NCI-H1930 (cell line): ENCODE measurements around the gene DTX1.
A peak's percentile ranks its signal among the peaks of the same experiment; 100 is the strongest.

ENCODE experiments used
- DNase-seq, 2 experiments: peaks; one replicate each; lab custom pipeline; 2025; lab: John Stamatoyannopoulos, UW

DTX1 gene

DNA sequence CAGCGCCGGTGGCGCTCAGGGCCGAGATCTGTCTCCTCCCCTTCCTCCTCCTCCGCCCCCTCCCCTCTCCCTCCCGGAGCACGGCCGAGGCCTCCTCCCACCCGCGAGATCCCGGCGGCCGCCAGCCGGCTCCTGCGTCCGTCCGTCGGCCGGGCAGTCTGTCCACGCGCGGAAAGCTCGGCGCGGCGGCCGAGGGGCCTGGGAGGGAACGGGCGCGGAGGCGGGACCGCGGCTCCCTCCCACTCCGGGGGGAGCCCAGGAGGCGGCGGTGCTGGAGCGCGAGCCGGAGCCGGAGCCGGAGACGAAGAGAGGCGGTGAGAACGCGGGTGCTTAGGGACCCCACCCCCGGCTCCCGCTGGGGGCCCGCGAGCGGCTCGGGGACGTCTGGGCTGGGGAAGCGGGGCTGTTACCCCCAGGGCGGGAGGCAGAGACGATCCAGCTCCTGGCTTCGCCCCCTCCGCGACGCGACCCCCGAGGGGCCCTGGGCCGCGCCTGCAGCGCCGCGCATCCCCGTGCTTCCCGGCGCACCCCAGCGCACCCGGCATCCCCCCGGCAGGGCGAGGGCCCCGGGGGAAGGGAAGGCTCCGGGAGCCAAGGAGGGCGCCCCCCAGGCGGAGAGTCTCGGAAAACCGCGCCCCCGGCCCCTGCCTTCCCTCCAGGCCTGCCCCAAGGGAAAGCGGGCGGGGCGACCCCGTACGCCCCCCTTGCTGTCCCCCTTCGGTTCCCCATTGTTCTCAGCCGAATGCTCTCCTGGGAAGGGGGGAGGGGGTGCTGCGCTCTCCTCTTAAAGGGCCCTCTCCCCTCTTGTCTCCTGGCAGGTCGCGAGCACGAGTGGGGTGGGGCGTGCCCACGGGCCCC lies at the start of gene DTX1:
DTX1 (plus strand) TSS at position 100 of the 858 bp plus-strand sequence. CDS start 1,463 bp downstream, outside the sequence.
- DNase-seq, result no peak

DNA sequence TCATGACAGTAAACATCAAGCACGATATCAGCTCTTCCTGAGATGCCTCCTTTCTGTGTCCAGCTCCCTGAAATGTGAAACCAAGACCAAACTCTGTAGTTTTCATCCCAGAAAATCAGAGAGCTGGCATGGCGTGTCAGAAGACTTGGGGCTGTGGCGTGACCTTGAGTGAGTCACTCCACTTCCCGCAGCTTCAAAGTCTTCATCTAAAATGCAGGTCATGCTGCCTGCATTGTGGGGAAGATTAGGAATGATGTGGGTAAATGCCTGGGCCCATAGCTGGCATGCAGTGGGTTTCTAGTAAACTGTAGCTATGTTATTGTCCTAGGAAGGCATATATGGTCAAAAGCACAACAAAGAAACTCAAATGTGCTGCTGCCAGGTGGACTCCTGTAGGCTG lies 49.4 kb upstream of the DTX1 start:
- no peak for DNase-seq

DNA sequence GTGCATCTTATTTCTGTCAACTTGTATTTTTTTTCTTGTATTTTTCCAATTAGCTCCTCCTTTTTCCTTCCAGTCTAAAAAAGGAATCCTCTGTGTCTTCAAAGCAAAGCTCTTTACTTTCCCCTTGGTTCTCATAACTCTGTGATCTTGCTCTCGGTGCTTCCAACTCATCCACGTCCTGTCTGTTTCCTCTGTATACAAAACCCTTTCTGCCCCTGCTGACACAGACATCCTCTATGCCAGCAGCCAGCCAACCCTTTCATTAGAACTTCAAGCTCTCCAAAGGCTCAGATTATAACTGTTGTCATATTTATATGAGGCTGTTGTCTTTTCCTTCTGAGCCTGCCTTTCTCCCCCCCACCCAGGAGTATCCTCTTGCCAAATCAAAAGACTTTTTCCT lies 45.8 kb upstream of the DTX1 start:
- DNase-seq, result no peak

DNA sequence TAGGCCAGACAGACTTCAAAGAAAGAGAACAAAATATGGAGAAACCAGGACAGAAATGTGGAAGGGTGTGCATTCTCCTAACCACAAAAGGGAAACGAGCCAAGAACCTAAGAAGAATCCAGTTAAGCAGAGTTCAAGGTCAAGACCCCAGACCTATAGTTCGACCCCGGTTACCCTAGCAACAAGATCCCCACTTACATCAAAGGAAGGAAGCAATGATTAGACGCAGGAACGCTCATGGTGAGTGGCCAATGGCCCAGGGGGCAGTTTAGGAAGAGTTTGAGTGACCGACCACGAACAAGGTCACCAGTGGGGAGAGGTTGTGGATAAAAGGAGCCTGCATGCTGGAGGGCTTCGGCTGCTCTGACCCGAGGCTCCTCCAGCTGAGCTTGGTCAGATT lies 42.0 kb upstream of the DTX1 start:
- DNase-seq, result no peak

DNA sequence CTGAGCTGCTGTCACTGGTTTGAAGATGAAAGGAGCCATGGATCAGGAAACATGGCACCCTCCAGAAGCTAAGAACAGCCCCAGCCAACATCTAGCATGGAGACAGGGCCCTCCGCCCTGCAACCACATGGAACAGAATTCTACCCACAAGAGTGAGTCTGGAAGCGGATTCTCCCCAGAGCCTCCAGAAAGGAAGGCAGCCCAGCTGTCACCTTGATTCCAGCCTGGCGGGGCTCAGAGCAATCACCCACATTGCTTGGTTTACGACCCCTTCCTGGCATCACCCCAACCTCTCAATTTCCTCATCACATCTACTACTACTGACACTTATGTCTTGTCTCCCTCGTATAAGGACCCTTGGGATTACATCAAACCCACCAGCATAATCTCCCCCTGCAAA lies 39.7 kb upstream of the DTX1 start:
- DNase-seq, result no peak

DNA sequence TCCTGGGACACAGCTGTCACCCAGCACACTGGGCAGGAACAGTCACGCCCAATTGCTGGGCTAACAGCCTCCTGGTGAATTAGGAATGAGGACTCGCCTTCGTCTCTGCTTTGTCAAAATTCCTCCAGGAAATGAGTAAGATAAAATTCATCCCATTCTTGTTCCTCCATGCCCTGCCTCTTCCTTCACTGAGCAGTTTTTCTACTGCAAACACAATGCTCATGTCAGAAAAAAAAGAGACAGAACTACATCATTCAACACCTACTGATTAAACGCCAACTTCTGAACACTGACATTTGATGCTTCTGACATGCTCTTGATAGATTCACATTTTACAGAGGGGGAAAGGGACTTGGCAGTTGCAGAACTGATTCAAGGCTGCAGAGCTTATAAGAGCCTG lies 37.5 kb upstream of the DTX1 start:
- DNase-seq, result no peak

DNA sequence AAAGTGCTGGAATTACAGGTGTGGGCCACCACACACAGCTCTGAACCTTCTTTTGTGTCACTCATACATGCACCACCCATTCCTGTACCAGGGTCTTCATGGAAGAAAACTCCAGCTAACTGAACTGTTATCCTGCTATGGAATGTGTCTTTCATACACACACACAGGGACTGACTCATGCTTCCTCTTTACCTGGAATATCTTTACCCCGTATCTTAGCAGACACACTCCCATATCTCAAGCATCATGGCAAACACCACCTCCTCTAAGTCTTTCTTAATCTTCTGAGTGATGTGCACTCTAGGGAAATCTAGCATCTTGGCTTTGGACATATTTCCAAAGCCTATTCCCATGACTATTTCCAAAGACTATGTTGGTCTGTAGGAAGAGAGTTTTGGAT lies 35.0 kb upstream of the DTX1 start:
- DNase-seq, result no peak

DNA sequence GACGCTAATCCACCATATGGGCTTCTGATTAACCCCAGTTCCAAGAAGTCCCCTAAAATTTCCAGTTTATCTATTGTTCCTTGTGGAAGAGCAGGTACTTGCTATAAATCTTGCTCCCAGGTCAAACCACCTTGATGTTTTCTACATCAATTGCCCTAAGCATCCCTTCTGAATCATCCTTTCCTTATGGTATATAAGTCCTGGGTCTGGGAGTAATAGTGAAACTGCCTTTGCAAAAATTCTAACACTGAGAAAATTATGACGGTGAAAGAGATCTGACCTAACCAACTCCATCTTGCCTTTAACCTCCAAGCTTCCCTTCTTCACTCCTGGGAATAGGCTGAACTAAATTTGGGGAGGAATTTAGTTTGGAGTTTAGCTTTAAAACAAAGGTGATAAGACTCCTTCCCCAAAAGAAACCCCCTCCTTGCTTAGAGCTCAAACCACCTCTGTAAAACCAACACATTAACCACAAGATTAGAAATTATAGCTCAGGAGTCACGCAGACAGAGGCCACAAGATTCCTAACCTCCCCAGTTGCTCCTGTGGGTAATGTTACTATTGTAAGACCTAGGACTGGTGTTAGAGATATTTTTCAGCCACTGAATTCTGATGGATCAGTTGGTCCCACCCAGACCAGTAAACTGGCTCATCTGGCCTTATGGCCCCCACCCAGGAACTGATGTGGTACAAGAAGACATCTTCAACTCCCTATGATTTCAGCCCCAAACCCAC lies 33.8 kb upstream of the DTX1 start:
- DNase-seq, result no peak

DNA sequence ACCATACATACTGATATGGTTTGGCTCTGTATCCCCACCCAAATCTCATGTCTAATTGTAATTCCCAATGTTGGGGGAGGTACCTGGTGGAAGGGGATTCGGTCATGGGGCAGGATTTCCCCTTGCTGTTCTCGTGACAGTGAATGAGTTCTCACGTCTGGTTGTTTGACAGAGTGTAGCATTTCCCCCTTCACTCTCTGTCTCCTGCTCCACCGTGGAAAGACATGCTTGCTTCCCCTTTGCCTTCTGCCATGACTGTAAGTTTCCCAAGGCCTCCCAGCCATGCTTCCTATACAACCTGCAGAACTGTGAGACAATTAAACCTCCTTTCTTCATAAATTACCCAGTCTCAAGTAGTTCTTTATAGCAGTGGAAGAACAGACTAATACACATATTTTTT lies 28.8 kb upstream of the DTX1 start:
- no peak for DNase-seq

DNA sequence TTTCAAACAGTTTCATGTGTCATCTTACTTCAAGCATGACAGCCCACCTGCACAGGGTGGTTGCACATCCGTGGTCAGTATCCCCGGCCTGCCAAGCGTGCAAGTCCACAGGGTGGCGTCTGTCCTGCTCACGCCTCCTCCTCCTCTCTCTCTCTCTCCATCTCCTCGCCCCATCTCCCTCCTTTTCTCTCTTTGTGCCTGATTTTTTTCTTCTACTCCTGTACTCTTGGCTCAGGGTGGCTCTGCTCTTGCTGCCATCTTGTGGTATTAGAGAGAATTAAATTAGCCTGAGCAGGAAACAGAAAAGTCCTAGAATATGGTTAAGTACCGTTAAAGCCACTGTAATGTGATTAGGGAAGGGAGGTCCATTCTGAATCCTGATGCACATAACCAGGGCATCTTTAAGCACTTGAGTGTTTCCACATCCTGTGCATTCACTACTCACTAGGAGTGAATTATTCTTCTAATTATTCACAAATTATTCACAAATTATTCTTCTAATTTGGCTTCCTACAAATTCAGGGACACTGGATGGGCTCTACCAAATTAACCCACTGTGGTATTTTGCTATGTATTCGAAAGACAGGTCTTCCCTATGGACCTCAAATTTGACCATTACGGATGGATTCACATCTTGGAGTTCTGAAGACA lies 25.5 kb upstream of the DTX1 start:
- DNase-seq, result peak; percentile 38 to 67

DNA sequence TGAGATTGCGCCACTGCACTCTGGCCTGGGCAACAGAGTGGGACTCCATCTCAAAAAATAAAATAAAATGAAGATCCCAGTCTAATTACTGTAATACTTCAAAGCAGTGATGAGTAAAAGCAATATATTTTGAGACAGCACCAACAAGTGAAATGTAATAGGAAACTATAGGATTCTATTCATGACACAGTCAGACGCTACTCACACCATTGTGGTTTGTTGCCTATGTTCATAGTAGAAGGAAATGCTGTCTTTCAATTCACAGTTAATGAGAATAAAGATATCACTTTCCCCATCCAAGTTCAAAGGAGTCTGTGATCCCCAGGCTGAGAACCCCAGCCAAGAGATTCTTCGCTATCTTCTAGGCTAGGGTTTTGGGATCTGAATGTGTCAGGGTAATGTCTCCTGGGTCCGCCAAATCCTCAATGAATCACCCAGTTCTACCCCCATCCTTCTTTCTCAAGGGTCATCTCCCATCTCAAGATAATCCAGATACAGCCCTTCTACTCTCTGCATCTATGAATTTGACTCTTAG lies 16.6 kb upstream of the DTX1 start:
- DNase-seq, result no peak

DNA sequence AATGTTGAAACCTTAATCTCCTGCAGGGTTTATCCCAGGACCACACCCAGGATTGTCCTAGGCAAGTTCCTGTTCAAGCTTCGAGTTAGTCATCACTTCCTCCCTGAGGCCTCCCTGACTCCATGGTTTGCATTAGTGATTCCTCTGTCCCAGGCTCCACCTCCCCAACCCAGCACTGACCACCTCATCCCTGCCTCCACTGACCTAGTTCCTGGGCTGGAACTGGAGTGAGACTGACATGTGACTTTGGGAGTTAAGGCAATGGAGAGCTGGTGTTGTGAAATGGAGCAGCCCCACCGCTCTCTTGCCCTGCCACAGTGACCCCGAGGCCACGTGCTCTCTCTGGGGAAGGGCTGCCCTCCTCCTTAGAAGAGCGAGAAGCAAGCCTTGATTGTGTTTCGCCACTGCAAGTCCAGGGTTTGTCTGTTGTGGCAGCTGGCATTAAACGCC lies 15.8 kb upstream of the DTX1 start:
- DNase-seq, result no peak

DNA sequence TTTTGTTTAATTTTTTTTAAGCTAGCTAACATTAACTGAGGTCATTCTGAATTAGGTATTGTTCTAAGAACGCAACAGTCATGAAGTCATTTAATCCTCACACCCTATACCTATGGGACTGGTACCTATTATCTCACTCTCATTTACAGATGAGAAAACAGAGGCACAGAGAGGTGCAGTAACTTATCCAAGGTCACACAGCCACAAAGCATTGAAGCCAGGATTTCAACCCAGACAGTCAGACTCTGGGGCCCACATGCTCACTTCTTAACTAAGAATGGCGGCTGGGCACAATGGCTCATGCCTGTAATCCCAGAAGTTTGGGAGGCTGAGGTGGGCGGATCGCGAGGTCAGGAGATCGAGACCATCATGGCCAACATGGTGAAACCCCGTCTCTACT lies 15.0 kb upstream of the DTX1 start:
- no peak for DNase-seq

DNA sequence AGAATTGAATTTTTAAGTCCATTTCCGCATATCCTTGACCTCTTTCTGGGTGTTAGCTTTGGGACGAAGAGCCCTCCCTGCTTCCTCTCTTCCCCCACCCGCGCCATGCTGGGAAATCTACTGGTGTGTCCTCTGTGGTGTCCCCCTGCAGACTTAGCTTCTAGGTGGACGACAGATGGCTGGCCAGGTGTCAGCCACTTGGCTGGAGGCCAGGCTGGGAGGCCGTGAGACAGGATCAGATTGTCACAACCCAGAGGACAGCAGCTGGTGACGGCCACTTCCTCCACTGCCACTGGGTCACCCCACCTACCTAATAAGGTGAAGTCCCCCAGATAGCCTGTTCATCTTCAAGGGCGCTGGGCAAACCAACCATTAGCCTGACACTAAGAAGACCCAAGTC lies 13.3 kb upstream of the DTX1 start:
- DNase-seq, result no peak

DNA sequence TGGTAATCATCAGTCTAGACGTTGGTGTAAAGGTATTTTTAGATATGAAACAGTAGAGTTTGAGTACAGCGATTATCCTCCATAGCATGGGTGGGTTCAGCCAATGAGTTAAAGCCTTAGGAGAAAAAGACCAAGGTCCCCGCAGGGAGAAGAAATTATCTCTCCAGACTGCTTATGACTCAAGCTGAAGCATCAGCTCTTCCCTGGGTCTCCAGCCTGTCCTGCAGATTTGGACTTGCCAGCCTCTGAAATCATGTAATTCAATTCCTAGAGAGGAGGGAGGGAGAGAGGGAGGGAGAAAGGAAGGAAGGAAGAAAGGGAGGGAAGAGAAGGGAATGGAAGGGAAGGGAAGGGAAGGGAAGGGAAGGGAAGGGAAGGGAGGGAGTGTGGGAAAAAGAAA lies 12.0 kb upstream of the DTX1 start:
- DNase-seq, result no peak

DNA sequence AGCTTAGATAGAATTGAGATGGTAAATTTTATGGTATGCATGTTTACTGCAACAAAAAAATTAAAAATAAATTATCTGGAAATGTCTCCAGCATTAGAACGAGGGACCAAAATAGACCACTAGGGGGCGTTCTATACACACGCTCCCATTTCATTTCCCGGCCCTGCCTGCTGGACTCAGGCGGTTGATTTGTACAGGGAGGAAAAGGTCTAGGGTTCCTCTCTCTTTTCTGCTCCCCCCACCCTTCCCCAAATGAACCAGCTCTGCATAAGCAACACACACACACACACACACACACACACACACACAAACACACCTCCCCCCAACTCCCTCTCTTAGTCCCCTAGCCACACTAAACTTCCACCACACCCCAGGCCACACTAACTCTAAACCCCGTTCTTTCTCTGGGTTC lies 7.8 kb upstream of the DTX1 start:
- DNase-seq, result peak; percentile 22 to 60

DNA sequence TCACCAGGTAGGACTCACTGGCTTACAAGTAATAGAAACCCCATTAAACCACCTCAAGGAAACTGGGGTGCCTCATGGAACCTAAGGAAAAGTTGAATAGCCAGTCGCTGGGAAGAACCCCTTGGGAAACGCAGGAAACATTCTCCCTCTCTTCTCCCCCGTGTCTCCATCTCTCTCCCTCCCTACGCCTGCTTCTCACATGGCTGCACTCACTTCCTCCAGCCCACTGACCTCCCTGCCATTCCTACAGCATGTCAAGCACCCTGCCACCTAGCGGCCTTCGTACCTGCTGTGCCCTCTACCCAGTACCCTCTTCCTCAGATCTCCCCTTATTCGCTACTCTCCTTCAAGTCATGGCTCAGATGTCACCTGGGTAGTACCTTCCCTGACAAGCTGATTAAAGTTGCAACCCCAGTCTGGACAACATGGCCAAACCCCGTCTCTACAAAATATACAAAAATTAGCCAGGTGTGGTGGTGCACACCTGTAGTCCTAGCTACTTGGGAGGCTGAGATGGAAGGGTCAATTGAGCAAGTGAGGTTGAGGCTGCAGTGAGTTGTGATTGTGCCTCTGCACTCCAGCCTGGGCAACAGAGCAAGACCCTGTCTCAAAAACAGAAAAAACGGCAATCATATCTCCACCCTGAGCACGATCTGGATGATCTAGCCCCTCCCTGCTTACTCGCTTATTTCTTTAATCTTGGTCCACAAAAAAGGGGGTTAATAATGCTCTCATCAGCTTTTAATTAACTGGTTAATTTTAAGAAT lies 6.4 kb upstream of the DTX1 start:
- no peak for DNase-seq

DNA sequence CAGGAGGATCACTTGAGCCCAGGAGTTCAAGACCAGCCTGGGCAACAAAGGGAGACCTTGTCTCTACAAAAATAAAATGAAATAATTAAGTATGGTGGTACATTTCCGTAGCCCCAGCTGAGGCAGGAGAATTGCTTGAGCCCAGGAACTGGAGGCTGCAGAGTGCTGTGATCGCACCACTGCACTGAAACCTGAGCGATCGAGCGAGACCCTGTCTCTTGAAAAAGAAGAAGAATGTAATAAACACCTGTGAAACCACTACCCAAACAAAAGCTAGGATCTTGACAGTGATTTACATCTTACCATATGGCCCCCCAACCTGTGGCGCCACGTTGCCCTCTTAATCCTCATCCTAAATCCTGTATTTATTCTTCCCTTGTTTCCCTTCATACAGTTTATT lies 5.7 kb upstream of the DTX1 start:
- DNase-seq, result no peak

DNA sequence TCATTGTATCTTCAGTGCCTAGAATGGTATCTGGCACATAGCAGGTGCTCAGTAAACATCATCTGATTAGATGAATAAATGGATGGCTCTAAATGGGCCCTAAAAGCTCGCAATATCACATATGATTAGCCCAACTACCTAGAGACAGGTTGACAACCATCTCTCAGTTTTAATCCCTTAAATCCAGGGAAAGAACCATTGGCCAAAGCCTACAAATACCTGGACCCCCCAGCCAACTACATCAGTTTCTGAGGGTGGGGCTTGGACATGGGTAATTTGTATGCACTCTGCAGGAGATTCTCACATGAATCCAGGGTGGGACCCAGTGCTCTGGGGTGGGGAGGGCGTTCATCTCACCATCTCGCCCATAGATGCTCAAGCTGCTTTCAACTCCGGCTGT lies 4.8 kb upstream of the DTX1 start:
- no peak for DNase-seq

DNA sequence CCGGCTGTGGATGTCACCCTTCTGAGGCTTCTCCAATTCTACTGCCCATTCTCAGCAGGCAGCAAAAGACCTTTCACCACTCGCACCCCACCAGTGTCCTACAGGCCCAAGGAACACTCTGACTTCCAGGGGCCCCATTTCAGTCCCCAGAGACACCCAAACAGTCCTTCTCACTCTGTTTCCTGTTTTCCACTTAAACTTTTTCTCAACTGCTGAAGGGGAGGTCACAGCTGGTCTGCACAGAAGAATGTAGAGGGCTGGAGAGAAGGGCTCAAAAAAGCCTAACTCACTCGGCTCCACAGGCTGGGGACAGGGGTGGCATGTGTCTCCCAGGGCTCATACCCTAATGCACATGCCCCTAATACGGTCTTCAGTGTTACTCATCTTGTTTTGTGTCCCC lies 4.2 kb upstream of the DTX1 start:
- DNase-seq, result no peak

DNA sequence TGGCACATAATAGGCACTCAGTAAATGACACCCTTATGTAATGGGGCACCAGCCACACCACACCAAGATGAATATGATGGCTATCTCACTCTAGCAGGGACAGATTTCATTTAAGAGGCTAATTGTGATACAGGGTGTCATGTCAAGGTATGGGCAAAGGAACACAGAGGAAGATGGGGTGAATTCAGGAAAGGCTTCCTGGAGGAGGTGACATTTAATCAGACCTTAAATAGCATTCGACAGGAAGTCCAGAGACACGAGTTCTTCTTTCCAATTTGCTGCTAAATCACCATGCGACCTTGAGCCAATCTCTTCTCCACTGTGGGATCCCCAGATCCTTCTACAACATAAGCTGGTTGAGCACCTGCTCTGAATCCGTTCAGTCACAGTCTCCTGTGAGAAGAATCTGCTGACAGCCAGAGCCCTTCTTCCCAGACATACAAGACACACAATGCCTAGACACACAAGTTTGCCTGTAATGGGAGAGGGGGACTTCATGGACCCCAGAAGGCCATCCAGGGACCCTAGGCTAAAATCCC lies 1.5 kb upstream of the DTX1 start:
- DNase-seq, result no peak
